ENCODE data around the gene TFB1M. TPM values are rescaled to one million over a fixed set of nuclear protein-coding genes. Genes with fewer than 3 reads are reported as not detected.
"Not testable (repeated sequence)": the region's sequence is repeated elsewhere in the genome, so short reads cannot be mapped to it uniquely, and the experiment has no call there.

The TFB1M gene
- 19.5 TPM for total RNA-seq
- long read RNA-seq, transcript TFB1M-201 (7 exons, 1,424 nt), result major isoform, 13 of 16 reads
- long read RNA-seq, partial matches to known transcripts, result 0 of 16 reads
- long read RNA-seq, other reads (novel, unspliced or antisense), result 3 of 16 reads

- ATAC-seq (ENCODE audit: poor library complexity) (peak; percentile 98), DNase-seq (peak; percentile 98)
- intact Hi-C loops (cut with DNase I), result no loop called here
Measured at GRCh38 chr6:155314092-155314772, at the start of gene TFB1M. Gene TFB1M, minus strand, starts transcription at chr6:155314484. Its CDS starts 56 bp downstream, at chr6:155314428.

- intact Hi-C loops (cut with DNase I); ATAC-seq (ENCODE audit: poor library complexity); DNase-seq: not testable (repeated sequence)
Measured at GRCh38 chr6:155364021-155364420, 49.7 kb upstream of the TFB1M start.

GRCh38 chr6:155362968-155363632, 48.8 kb upstream of the TFB1M start:
- ATAC-seq (ENCODE audit: poor library complexity); intact Hi-C loops (cut with DNase I); DNase-seq: not testable (repeated sequence)

- intact Hi-C loops (cut with DNase I), result no loop called here
- ATAC-seq (ENCODE audit: poor library complexity), result no peak
- no peak for DNase-seq
Measured at GRCh38 chr6:155354167-155354566, 39.9 kb upstream of the TFB1M start.

GRCh38 chr6:155352811-155353210, 38.5 kb upstream of the TFB1M start:
- intact Hi-C loops (cut with DNase I), result no loop called here
- DNase-seq (no peak), ATAC-seq (ENCODE audit: poor library complexity) (no peak)

GRCh38 chr6:155352130-155352420, 37.8 kb upstream of the TFB1M start:
- ATAC-seq (ENCODE audit: poor library complexity) (no peak), DNase-seq (no peak)
- intact Hi-C loops (cut with DNase I), result no loop called here

- ATAC-seq (ENCODE audit: poor library complexity) (no peak), DNase-seq (no peak)
- intact Hi-C loops (cut with DNase I), result no loop called here
Measured at GRCh38 chr6:155351273-155352129, 37.2 kb upstream of the TFB1M start.

GRCh38 chr6:155349956-155350355, 35.7 kb upstream of the TFB1M start:
- ATAC-seq (ENCODE audit: poor library complexity), result no peak
- intact Hi-C loops (cut with DNase I), result no loop called here
- no peak for DNase-seq

- no peak for ATAC-seq (ENCODE audit: poor library complexity)
- no peak for DNase-seq
- intact Hi-C loops (cut with DNase I), result no loop called here
Measured at GRCh38 chr6:155349129-155349528, 34.8 kb upstream of the TFB1M start.

- intact Hi-C loops (cut with DNase I), result no loop called here
- DNase-seq, result no peak
- no peak for ATAC-seq (ENCODE audit: poor library complexity)
Measured at GRCh38 chr6:155347800-155348199, 33.5 kb upstream of the TFB1M start.

- no peak for DNase-seq
Measured at GRCh38 chr6:155346957-155347356, 32.7 kb upstream of the TFB1M start.

GRCh38 chr6:155344341-155345006, 30.2 kb upstream of the TFB1M start:
- DNase-seq (no peak), ATAC-seq (ENCODE audit: poor library complexity) (no peak)
- intact Hi-C loops (cut with DNase I), result no loop called here

More at GRCh38 chr6:155346957-155347356, 32.7 kb upstream of the TFB1M start:
- intact Hi-C loops (cut with DNase I), result no loop called here
- no peak for ATAC-seq (ENCODE audit: poor library complexity)

- ATAC-seq (ENCODE audit: poor library complexity) (no peak), DNase-seq (no peak)
- intact Hi-C loops (cut with DNase I), result no loop called here
Measured at GRCh38 chr6:155341130-155341828, 27.0 kb upstream of the TFB1M start.

GRCh38 chr6:155340464-155341129, 26.3 kb upstream of the TFB1M start:
- intact Hi-C loops (cut with DNase I), result no loop called here
- ATAC-seq (ENCODE audit: poor library complexity) (no peak), DNase-seq (no peak)

GRCh38 chr6:155339929-155340328, 25.6 kb upstream of the TFB1M start:
- intact Hi-C loops (cut with DNase I); ATAC-seq (ENCODE audit: poor library complexity); DNase-seq: not testable (repeated sequence)

- ATAC-seq (ENCODE audit: poor library complexity); intact Hi-C loops (cut with DNase I): not testable (repeated sequence)
Measured at GRCh38 chr6:155338237-155338636, 24.0 kb upstream of the TFB1M start.

GRCh38 chr6:155335265-155335664, 21.0 kb upstream of the TFB1M start:
- intact Hi-C loops (cut with DNase I), result no loop called here
- DNase-seq, result no peak
- ATAC-seq (ENCODE audit: poor library complexity), result no peak

More at GRCh38 chr6:155338237-155338636, 24.0 kb upstream of the TFB1M start:
- not testable (repeated sequence) for DNase-seq

- ATAC-seq (ENCODE audit: poor library complexity); DNase-seq: not testable (repeated sequence)
- intact Hi-C loops (cut with DNase I), result loop anchor here (5.0 kb wide), 1 partner anchor 193 kb away; no protein-coding TSS in a partner anchor
Measured at GRCh38 chr6:155334073-155334472, 19.8 kb upstream of the TFB1M start.

Data from Right ventricle myocardium superior (tissue), 1 donor.